Endometrial microvascular endothelial cells (primary cell): Measurements from ENCODE around the gene SLC6A3. TPM values are rescaled to one million over a fixed set of nuclear protein-coding genes. Genes with fewer than 3 reads are reported as not detected.

ENCODE experiments used
- in situ Hi-C: cut with HindIII; loops from 2 replicates; pipeline ENCODE4 v1.10.0; 2017; ENCODE audit warnings: low sequenced_read_pairs, low pct_unique_long_range_greater_than_20kb; ENCODE audit errors: inconsistent ontology term
- total RNA-seq: library from RNA; depleted of rRNA; stranded (reverse); fragments of >200 nt; gene quantifications from one replicate; pipeline ENCODE4 v1.2.3, GENCODE V29; 2015; ENCODE audit errors: inconsistent ontology term

Gene SLC6A3
- total RNA-seq = not detected

DNA sequence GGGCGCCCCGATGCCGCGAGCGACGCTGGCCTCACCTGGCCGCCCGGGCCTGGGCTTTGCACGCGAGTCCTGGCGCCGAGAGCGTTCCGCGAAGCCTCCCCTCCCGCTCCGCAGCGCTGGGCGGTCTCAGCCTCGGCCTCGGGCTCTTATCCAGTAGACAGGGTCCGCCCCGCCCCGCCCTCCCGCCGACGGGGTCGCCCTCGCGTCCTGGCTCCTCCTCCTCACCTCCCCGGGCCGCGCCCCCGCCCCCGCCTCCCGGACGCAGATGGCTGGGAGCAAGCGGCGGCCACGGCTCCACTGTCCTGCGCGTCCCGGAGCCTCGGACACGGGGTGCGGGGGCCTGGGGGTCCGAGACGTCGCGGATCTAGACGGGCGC, at the start of gene SLC6A3:
Gene SLC6A3, minus strand, starts transcription at position 128 of the 376 bp plus-strand sequence. CDS start 2,243 bp downstream, outside the sequence.
- in situ Hi-C loops = no loop called here

DNA sequence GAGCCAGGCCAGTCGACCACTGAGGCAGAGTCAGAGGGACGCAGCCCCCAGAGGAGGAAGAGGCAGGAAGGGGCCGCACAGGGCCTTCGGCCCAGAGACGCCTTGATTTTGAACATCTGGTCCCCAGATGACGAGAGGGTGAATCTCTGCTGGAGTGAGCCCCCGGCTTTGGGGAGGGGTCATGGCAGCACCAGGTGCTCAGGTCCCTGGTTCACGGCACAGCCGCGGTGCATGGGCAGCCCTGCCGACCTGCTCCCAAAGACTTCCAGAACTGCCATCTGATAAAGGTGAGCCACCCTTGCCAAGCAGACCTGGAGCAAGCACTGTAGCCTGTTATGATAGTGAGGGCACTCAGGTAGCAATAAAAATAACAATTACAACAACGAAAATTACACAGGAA, 48.7 kb upstream of the SLC6A3 start:
- in situ Hi-C loops = no loop called here

DNA sequence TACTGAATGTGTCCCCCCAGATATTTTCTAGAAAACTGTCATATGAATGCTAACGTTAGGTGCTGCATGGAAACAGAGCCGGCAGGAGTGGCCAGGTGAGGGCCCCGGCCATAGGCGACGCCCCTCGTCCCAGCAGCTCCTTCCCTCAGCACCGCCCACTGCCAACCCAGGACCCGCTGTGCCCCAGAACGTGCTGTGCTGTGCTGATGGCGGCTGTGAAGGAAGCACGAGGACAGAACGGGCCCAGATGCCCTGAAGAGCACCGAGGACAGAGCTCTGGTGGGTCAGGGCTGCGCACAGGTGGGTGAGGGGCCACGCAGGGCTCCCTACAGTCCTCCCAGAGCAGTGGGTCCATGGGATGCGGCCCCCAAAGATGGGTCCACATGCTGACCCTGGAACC, 48.2 kb upstream of the SLC6A3 start:
- in situ Hi-C loops = no loop called here

DNA sequence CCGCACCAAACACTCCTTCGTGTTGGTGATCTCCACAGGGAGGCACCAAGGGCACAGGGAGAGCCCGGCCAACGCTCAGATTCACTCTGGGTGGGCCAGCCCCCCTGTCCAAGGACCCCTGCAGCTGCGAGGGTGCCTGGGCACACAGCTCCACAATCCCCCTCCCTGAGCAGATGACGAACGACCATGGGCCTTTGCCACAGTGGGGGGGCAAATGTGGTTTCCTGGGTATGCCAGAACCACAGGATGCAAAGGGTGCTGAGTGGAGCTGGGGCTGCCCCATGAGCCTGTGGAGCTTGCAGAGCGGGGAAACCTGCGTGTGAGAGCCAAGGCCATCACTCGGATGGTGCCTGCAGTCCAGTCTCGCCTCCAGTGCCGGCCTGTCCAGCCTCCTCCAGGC, 47.5 kb upstream of the SLC6A3 start:
- in situ Hi-C loops = no loop called here

DNA sequence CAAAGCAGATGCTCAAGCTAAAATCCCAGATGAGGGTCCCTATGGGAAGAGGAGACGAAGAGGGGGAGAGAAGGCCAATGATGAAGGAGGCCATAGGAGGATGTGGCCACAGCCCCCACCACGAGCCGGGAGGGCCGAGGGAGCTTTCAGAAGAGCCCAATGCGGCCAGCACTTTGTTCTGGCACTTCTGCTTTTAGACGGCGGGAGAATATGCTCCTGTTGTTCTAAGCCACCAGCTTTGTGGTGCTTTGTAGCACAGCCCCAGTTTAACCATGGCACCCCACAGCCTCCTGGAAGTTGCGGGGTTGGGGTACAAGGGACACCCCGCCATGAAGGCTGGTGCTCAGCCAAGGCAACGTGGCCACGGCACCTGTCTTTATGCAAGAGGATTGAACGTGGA, 45.1 kb upstream of the SLC6A3 start:
- in situ Hi-C loops = no loop called here

DNA sequence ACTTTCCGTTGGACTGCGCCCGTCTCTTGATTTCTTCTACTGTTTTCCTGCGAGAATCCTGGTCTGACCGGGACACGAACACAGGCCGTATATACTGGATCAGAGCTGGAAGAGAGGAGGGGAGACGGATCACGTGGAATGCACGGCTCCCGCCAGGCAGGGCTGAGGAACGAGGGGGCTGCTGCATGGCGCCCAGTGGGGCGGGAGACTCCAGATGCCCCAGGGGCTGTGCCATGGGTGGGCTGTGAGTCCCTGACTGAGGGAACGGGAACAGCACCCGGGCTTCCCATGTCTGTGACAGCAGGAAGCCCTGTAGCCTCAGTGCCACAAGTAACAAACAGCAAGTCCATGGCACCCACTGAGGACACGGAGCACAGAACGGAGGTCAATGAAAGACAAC, 44.5 kb upstream of the SLC6A3 start:
- in situ Hi-C loops = no loop called here

DNA sequence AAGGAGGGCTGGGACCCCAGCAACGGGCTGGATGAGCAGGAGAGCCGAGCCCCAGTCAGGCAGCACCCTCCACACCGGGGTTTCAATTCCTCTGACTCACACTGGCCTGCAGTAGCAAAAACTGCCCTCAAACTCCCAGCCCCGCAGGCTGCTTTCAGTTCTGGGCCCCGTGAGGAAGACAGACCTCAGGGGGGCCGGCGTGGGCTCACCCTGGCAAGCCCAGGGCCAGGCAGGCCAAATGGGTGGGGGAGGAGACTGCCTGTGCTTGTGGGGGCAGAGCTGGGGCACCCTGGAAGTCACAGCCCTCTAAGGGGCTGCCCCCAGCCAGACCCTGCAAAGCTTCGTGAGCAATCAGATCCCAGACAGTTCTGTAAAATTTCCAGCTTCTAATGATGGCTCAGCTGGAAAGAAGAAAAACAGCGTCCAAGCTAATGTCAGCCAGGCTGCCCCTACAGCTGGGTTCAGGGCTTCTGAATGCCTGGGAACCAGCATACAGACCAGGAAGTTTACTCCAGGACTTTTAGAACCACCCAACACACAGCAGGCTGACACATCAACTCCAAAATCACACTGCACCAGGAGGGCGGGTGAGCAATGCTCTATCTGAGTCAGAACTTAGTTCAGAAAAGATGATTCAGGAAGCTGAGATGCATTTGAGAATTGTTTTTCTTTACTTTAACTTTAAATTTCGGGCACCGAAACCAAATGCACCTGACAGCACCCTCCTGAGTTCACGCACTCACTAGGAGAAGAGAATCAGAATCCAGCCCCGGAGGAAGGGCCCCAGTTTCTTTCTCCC, 43.8 kb upstream of the SLC6A3 start:
- in situ Hi-C loops = no loop called here

DNA sequence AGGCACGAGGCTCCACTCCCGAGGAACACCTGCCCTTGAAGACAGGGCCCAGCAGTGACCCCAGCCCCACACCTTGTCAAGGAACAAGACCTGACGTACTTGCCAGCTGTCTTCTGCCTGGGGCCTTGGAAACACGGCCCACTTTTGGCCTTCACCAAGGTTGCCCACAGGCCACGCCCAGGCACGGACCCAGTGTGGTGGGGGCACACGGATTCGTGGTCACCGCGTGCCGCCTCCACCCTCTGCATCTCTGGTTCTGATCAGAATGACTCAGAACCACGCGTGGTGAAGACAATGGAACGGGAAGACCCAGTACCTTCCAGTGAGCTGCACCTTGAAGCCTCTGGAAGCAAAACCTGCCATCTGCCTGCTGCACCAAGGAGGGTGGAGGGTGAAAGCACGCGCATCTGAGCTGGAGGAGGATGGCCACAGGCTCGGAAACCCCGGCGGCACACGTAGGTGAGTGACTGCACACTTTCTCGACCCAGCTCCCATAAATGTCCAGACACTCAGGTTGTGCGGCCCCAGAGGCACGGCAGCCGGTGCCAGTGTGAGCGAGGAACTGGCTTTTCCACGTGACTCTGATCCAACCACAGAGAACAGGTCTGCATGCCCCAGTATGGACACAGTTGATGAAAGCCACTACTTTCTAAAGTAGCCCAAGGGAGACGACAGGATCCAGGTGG, 42.0 kb upstream of the SLC6A3 start:
- in situ Hi-C loops = no loop called here

DNA sequence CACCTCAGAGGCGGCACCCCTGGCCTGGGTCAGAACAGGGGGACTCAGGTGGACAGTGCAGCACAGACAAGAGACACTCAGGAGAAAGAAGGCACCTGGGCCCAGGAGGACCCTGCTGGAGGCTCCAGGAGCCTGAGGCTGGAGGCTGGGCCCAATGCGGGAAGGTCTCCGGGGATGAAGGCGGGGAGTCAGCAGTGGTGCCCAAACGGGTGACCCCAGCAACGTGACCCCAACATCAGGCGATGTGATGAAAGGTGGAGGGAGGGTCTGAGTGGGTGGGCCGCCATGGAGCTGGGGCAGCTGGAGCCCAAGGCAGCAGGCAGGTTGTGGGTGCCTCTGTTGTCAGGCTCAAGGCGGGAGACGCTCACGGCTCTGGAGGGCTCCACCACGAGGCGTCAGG, 41.0 kb upstream of the SLC6A3 start:
- in situ Hi-C loops = no loop called here

DNA sequence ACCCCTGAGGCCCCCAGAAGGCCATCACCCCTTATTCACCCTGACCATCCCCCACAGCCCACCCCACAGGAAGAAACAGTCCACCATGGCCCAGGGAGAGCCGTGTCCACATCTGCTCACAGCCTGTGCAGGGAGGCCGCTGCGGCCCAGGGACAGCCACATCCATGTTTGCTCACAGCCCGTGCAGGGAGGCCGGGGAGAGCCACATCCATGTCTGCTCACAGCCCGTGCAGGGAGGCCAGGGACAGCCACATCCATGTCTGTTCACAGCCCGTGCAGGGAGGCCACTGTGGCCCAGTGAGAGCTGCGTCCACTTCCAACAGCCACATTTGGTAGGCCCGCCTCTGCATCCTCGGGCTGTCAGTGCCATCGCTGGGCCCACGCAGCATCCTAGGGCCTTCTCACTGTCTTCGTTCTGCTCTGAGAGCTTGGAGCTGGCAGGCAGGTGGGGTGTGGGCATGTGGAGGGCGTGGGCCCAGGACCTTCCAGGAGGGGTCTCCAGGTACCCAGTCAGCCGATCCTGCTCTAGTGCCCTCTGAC, 40.4 kb upstream of the SLC6A3 start:
- in situ Hi-C loops = no loop called here

DNA sequence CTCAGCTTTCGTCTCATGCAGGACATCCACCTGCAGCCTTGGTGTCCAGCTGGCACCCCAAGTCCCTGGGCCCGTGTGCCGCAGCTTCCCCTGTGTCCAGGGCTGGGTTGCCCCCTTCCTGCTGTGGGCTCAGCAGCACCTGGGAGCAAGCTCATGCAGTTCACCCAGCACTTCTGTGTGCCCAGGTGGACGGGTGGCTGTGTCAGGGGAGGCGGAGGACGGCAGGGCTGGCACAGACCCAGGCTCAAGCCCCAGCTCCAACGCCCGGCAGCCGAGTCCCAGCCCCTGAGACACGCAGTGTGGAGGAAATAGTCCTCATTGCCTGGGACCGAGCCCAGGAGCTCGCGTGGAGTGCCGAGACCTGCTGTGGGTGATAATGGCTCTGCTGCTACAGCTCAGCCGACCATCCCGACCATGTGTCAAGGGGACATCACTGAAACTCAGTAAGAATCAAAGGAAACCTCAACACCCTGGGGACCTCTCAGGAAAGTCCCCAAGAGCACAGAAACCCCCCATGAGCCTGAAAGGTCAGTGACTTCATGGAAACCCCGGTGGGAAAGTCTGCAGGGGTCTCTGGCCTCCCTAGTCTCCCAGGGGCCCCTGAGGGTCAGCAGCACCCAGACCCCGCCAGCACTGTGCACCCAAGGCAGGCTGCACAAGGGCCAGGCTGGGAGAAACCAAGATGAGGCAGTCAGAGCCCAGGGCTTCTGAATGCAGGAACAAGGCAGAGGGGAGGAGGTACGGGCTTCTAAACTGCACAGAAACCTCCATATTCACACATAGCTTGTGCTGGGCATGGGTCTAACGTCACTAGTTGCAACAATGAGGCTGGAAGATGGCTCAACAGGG, 39.7 kb upstream of the SLC6A3 start:
- in situ Hi-C loops = no loop called here

DNA sequence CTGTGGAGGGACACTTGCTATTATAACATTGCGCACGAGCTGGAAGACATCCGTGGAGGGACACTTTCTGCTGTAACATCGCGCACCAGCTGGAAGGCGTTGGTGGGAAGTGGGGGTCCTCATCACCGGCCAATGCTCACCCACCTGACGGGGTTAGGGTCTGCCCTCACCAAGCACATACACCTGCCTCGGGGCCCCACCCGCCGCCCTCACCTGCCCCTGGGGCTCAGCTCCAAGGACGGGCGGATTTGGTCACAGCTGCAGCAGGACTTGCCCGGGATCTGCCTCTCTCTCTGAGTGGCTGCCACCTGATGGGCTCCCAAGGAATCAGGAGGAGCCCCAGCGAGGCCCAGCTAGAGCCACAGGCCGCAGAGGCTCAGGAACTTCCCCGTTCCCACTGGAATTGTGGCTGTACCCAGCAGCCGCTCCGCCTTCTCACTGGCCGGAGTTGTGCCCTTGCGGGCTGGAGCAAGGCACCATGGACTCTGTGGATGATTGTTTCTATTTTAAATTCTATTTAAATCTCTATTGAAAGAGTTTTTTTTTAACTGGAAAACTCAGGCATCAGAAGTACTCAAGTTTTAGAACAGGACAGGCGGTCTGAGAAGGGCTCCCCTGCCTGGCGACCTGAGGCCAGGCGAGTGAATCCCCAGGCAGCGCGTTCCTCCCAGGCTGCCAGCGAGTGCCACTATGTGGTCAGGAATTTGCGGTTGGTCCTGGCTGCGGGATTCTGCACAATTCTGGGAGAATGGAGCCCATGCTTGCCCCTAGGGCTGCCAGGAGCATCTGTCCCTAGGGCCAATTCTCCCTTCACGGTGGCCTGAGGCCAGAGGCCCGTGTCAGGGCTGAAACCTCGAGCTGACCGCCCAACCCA, 38.9 kb upstream of the SLC6A3 start:
- in situ Hi-C loops = no loop called here

DNA sequence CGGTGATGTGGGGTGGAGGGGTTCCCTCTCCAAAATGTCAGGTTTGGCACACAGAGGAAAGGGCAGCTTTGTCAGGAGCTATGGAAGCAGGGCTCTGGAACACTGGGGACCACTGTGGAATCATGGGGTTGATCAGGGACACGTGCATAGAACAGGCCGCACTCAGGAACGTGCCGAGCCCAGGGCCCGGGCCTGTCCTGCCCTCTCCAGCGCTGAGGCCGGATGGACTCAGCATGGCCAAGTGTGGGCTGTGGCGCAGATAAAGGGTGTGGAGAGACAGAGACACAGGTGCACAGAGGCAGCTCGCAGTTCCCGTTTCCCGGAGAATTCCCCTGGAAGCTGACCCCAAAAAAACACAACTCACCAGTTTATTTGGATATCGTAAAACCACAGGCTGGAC, 37.8 kb upstream of the SLC6A3 start:
- in situ Hi-C loops = no loop called here

DNA sequence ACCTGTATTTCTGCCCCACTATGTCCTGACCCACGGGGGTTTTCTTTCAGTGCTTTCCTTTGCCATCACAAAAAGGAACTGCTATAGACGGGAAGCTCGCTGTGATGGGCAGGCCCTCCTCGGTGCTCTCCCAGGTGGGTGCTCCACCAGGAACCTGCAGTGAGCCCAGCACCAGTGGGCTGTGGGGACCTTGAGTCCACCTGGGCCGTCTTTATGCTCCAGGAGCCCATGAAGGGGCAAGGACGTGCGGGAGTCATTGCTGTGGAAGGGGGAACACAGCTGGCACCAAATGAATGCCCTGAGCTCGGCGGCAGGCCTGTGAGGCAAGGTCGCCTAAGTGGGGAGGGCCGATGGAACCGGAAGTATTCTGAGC, 36.7 kb upstream of the SLC6A3 start:
- in situ Hi-C loops = no loop called here

DNA sequence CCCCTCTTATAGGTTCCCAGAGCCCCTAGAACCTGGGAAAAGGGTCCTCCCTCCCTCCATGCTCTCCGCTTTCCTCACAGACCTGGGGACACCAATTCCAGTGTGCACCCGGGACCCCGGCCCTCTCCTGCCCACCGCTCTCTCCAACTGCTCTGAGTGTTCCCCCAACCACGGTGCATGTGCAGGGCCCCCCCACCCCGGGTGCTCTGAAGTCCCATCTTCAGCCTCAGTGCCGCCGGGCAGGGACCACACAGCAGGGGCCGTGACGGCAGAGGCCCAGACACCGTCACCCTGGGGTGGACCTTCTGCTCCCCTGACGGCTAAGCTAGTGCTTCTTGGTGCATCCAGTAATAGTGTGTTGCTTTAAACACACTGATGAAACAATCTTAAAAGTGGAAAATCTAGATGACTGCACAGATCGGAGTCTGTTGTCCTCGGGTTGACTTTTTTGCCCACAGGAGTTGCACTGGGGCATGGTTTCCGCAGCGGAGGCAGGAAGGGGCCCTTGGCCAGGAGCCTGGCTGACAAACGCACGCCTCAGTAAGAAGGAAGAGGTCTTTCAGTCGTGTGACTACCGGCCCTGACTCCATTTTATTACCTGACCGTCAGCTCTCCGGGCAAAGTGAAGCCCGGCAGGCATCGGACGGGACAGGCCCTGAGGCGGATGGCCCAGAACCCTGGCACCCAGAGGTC, 36.2 kb upstream of the SLC6A3 start:
- in situ Hi-C loops = no loop called here

DNA sequence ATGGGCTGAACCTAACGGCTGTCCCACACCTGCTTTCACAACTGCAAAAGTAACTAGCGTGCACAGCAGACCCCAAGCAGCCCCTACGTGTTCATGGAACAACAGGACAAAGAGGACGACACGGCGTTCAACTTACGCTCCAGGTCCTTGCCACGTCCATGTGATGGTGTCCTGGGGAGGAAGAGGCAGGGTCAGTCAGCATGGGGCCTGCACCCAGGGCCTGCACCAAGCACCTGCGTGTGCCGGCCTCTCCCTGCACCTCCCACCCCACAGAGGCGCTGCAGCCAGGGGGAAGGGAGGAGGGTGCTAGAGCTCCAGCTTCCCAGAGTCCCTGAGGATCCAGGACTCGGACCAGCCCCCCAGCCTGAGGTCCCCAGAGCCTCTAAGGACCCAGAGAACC, 35.6 kb upstream of the SLC6A3 start:
- in situ Hi-C loops = no loop called here

DNA sequence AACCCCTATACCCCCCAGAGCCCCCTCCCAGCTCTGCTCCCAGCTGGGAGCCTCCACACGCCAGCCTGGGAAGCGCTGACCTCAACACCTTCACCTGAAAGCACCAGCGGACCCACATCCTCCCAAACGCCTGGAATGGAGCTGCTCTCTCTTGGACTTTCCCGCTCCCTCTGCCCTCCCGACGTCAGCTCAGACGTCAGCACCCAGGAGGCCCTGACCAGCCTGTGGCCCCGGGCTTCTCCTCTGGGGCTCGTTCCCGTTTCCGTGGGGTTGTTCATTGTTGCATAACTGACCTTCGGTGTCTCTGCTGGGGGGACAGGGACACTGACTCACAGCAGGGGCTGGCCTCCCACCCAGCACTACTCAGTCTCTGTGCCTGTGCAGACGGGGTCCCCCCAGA, 35.0 kb upstream of the SLC6A3 start:
- in situ Hi-C loops = no loop called here

DNA sequence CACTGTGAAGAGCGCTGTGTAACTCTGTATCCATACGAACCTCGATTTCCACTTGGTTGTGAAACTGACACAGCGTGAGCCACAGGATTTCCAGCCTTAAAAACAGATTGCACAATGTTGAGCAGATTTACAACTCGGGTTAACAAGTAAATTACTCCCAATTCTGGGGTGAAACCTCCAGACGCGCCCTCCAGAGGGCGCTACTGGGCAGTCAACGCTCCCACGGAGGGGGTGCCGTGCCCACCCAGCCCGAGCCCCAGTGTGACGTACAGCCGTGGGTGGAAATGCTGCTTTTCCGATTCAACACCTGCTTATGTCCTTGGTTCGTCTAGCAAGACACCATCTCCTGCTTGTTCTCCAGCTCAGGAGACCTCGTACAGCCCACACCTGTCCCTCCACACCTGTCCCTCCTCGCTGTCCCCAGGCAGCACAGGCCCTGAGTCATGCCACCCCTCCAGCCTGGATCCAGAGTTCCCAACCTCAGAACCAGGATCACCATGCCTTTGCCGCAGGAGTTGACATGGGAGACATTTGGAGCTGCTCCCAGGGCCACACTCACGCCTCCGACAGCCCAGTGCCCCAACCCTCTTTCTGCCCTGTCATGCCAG, 34.4 kb upstream of the SLC6A3 start:
- in situ Hi-C loops = no loop called here
